Lung (tissue), 12 donors: ENCODE data around the gene ATP6V0A4. TPM values are rescaled to one million over a fixed set of nuclear protein-coding genes. Genes with fewer than 3 reads are reported as not detected.

Experiments
- ATAC-seq: fragments of 200-7000 bp; cut with Tn5 transposase; one replicate; pipeline ENCODE4 v1.9.1; 2020; ENCODE audit warnings: moderate number of reproducible peaks; ENCODE audit not compliant: insufficient read depth, low FRiP score
- DNase-seq, 3 donors: peaks; one replicate each; pipeline ENCODE4 v3.0.0-alpha.2; 2013 to 2017
- H3K27ac ChIP-seq, 2 donors: one replicate each; pipeline ENCODE4 v1.5.1; 2013; ENCODE audit warnings: mild to moderate bottlenecking in 2 of 2, moderate library complexity in 2 of 2, control low read depth in 1 of 2, inconsistent platforms in 1 of 2, low read depth in 1 of 2, low read length in 1 of 2
- H3K27me3 ChIP-seq, 3 donors: one replicate each; pipeline ENCODE4 v1.5.1; 2013; ENCODE audit warnings: low read length in 2 of 3; ENCODE audit not compliant: control insufficient read depth in 3 of 3, insufficient read depth in 3 of 3
- H3K36me3 ChIP-seq, 4 donors: one replicate each; pipeline ENCODE4 v1.5.1; 2013; ENCODE audit warnings: low read length in 4 of 4, mild to moderate bottlenecking in 1 of 4, moderate library complexity in 1 of 4; ENCODE audit not compliant: control insufficient read depth in 4 of 4, insufficient read depth in 4 of 4
- H3K4me1 ChIP-seq, 5 donors: one replicate each; pipeline ENCODE4 v1.5.1; 2013; ENCODE audit warnings: low read length in 5 of 5, mild to moderate bottlenecking in 2 of 5, moderate library complexity in 1 of 5; ENCODE audit not compliant: control insufficient read depth in 5 of 5, insufficient read depth in 5 of 5
- H3K4me3 ChIP-seq: one replicate; pipeline ENCODE4 v1.5.1; 2013; ENCODE audit warnings: mild to moderate bottlenecking, control low read depth, moderate library complexity
- H3K9ac ChIP-seq, 2 donors: one replicate each; pipeline ENCODE4 v1.5.1; 2013; ENCODE audit warnings: low read length in 2 of 2, control low read depth in 1 of 2; ENCODE audit not compliant: insufficient read depth in 1 of 2
- H3K9me3 ChIP-seq, 4 donors: one replicate each; pipeline ENCODE4 v1.5.1; 2013; ENCODE audit warnings: low read length in 3 of 4, mild to moderate bottlenecking in 1 of 4, moderate library complexity in 1 of 4; ENCODE audit not compliant: control insufficient read depth in 4 of 4, insufficient read depth in 3 of 4
- WGBS, 2 donors: extraction: QIAGEN DNeasy Blood & Tissue Kit; methylation state at CpG; one replicate each; pipeline ENCODE4 v1.1.7; 2013; 5-methylcytosine and 5-hydroxymethylcytosine counted together
- polyA plus RNA-seq, 2 donors: library from polyadenylated mRNA; stranded (reverse); fragments of 200-250 nt; gene quantifications; one replicate each; pipeline ENCODE4 v1.2.1, GENCODE V29; 2013
- total RNA-seq, 2 donors: library from RNA; depleted of rRNA in 1 of 2; stranded (reverse); fragments of >200 nt in 1 of 2; gene quantifications; one replicate each; pipeline ENCODE4 v1.2.1, GENCODE V29; 2014 to 2021
- TF ChIP-seq, protein P1 (sequence below): IDR thresholded peaks from 2 replicates; pipeline ENCODE4 v1.5.1; 2012; ENCODE audit warnings: mild to moderate bottlenecking; ENCODE audit errors: control extremely low read depth, extremely low read depth
- donor health status: control.
- donor health status: control.
- donor health status: Bipolar disorder and iron deficiency.
- donor health status: healthy.
- donor health status: DM: yes; HTN: yes; CAD: no.

ATP6V0A4 gene
- total and polyA plus RNA-seq, 4 donors, result 0.22 to 1.6 (median 1.2) TPM

DNA sequence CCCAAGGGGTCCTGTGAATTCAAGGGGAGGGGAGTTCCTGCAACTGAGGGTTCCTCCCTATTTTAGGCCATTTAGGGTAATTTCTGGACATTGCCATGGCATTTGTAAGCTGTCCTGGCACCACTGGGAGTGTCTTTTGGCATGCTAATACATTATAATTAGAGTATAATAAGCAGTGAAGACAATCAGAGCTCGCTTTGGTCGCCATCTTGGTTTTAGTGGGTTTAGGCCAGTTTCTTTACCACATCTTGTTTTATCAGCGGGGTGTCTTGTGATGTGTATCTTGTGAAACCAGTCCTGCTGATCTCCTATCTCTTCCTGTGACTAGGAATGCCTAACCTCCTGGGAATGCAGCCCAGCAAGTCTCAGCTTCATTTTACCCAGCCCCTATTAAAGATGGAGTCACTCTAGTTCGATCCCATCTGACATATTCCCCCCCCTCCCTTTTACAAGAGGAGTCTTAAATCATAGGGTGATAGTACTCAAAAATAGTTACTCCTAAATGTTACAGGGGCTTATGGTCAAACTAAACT is 140.1 kb downstream of the ATP6V0A4 start:
- no peak for ATAC-seq
- H3K4me3 ChIP-seq, result no peak overlapping the region
- no peaks in the 10 kb centered on the region for H3K36me3 ChIP-seq
- DNase-seq, result no peak
- no peak overlapping the region for H3K27ac ChIP-seq
- H3K4me1 ChIP-seq, result no peaks in the 10 kb centered on the region
- no peak overlapping the region for H3K9ac ChIP-seq
- peaks cover 0 to 9% (median 2%) of the 10 kb centered on the region in 4 donors for H3K9me3 ChIP-seq
- WGBS, 2 donors, result 73 to 93% methylated on average over 4 of the region's 4 CpGs
- TF ChIP-seq, protein P1, sequence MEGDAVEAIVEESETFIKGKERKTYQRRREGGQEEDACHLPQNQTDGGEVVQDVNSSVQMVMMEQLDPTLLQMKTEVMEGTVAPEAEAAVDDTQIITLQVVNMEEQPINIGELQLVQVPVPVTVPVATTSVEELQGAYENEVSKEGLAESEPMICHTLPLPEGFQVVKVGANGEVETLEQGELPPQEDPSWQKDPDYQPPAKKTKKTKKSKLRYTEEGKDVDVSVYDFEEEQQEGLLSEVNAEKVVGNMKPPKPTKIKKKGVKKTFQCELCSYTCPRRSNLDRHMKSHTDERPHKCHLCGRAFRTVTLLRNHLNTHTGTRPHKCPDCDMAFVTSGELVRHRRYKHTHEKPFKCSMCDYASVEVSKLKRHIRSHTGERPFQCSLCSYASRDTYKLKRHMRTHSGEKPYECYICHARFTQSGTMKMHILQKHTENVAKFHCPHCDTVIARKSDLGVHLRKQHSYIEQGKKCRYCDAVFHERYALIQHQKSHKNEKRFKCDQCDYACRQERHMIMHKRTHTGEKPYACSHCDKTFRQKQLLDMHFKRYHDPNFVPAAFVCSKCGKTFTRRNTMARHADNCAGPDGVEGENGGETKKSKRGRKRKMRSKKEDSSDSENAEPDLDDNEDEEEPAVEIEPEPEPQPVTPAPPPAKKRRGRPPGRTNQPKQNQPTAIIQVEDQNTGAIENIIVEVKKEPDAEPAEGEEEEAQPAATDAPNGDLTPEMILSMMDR, result no peak
- H3K27me3 ChIP-seq, result no peaks in the 10 kb centered on the region

DNA sequence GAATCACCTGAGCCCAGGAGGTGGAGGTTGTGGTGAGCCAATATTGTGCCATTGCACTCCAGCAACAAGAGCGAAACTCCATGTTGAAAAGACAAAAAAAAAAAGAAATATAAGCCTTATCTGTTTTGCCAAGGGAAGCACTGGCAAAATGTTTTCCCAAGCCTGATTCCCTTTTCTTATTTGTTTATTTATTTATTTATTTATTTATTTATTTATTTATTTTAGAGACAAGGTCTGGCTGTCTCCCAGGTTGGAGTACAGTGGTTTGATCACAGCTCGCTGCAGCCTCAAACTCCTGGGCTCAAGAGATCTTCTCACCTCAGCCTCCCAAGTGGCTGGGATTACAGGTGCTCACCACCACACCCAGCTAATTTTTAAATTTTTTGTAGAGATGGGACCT is 141.0 kb downstream of the ATP6V0A4 start:
- Histone ChIP-seq H3K27ac (no peak overlapping the region), H3K27me3 (no peaks in the 10 kb centered on the region), H3K9me3 (peaks cover 0 to 11% (median 2%) of the 10 kb centered on the region in 4 donors), H3K9ac (no peak overlapping the region), H3K4me1 (no peaks in the 10 kb centered on the region), H3K4me3 (no peak overlapping the region), H3K36me3 (no peaks in the 10 kb centered on the region)
- DNase-seq, result no peak
- TF ChIP-seq, protein P1, result no peak
- no peak for ATAC-seq
- WGBS, 2 donors, result 97 to 100% methylated on average over 2 of the region's 2 CpGs

Other genes starting within 250 kb of the ATP6V0A4 start
- gene SVOPL, start 96.8 kb downstream of the ATP6V0A4 start, total RNA-seq, result 1 to 10 TPM in 1 of 2 donors, not detected in 1; 1.5 TPM
- gene SVOPL, start 96.8 kb downstream of the ATP6V0A4 start, polyA plus RNA-seq, result under 1 TPM; 0.13 to 0.39 TPM
- gene TMEM213, start 202 bp downstream of the ATP6V0A4 start, total RNA-seq, result 1 to 10 TPM in 1 of 2 donors, not detected in 1; 2.0 TPM
- gene TMEM213, start 202 bp downstream of the ATP6V0A4 start, polyA plus RNA-seq, result under 1 TPM; 0.29 to 0.83 TPM
- gene KIAA1549, start 183.2 kb upstream of the ATP6V0A4 start, total RNA-seq, result 1 to 10 TPM; 5.5 to 5.8 TPM
- 1 to 10 TPM in 1 of 2 donors, under 1 TPM in 1; 0.83 to 1.7 TPM for gene KIAA1549, start 183.2 kb upstream of the ATP6V0A4 start, polyA plus RNA-seq
- 10 to 100 TPM in 1 of 2 donors, 1 to 10 TPM in 1; 7.5 to 30.7 TPM for gene ZC3HAV1L, start 237.8 kb upstream of the ATP6V0A4 start, total RNA-seq
- gene ZC3HAV1L, start 237.8 kb upstream of the ATP6V0A4 start, polyA plus RNA-seq, result 1 to 10 TPM in 1 of 2 donors, under 1 TPM in 1; 0.57 to 1.6 TPM